Calu3 (cell line): ENCODE results near the gene ITPRIPL2. TPM values are rescaled to one million over a fixed set of nuclear protein-coding genes. Genes with fewer than 3 reads are reported as not detected.

ENCODE experiments used
- BruUV-seq: library from RNA; stranded (reverse); fragments of 400-500 nt; replicated peaks from 2 replicates; lab custom pipeline; 2021; lab: Mats Ljungman, UMichigan
- CTCF ChIA-PET: fragments of 300-600 bp; sonication (Branson Sonifier 250); formaldehyde crosslinking; loops from one replicate; lab custom pipeline; 2022; ENCODE audit warnings: antibody characterized with exemption; lab: Charles Lee
- DNase-seq: peaks from one replicate; pipeline ENCODE4 v3.0.0; 2022
- H3K27ac Mint-ChIP-seq: one replicate; pipeline ENCODE4 v1.8.0; 2022; ENCODE audit warnings: mixed read lengths; ENCODE audit not compliant: unreplicated experiment
- H3K27me3 Mint-ChIP-seq: one replicate; pipeline ENCODE4 v1.8.0; 2022; ENCODE audit warnings: mixed read lengths; ENCODE audit not compliant: unreplicated experiment
- H3K36me3 Mint-ChIP-seq: one replicate; pipeline ENCODE4 v1.8.0; 2022; ENCODE audit warnings: mild to moderate bottlenecking, moderate library complexity, mixed read lengths; ENCODE audit not compliant: insufficient read depth, unreplicated experiment
- H3K4me1 Mint-ChIP-seq: one replicate; pipeline ENCODE4 v1.8.0; 2022; ENCODE audit warnings: mild to moderate bottlenecking, low read depth, mixed read lengths; ENCODE audit not compliant: unreplicated experiment
- H3K4me3 Mint-ChIP-seq: one replicate; pipeline ENCODE4 v1.8.0; 2022; ENCODE audit warnings: mild to moderate bottlenecking, low read depth, moderate library complexity, mixed read lengths; ENCODE audit not compliant: unreplicated experiment
- H3K9me3 Mint-ChIP-seq: one replicate; pipeline ENCODE4 v1.8.0; 2022; ENCODE audit warnings: low read depth, mixed read lengths; ENCODE audit not compliant: unreplicated experiment
- intact Hi-C: fragments of 100-400 bp; cut with micrococcal nuclease; formaldehyde crosslinking; loops from one replicate; pipeline ENCODE4 v1.10.0; 2022; ENCODE audit not compliant: unreplicated experiment
- total RNA-seq: library from RNA; stranded (reverse); gene quantifications from 2 replicates; pipeline ENCODE4 v1.2.3, GENCODE V29; 2022
- TF ChIP-seq, protein P1 (sequence below): fragments of 200-600 bp; IDR thresholded peaks from one replicate; pipeline ENCODE4 v1.8.0; 2022; ENCODE audit warnings: antibody characterized with exemption; ENCODE audit not compliant: unreplicated experiment

The ITPRIPL2 gene
- total RNA-seq, 1 experiment from 2014 or later, result 73.1 TPM

DNA sequence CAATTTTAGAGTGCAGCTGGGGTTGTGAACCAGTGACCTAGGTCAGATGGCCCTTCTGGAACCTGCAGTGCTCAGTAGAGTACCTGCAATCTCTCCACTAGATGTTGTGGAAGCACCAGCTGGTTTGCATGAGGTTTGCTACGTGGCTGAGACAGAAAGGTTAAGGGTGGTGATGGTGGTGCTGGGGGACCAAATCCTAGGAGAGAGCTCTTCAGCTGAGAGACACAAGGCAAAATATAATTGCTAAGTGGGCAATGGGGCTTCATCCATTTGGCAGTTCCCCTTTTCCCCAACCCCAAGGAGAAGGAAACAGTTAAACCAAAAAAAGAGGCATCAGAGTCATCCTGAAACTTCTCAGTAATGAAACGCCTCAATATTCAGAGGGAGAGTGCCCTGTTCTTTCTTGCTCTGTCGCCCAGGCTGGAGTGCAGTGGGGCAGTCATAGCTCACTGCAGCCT lies 13.9 kb downstream of the ITPRIPL2 start:
- no peak overlapping the region for H3K4me3 Mint-ChIP-seq
- no peaks in the 10 kb centered on the region for H3K9me3 Mint-ChIP-seq
- peaks cover 29% of the 10 kb centered on the region for H3K4me1 Mint-ChIP-seq
- no peak overlapping the region for H3K27ac Mint-ChIP-seq
- intact Hi-C loops, result no loop called here
- TF ChIP-seq, protein P1, sequence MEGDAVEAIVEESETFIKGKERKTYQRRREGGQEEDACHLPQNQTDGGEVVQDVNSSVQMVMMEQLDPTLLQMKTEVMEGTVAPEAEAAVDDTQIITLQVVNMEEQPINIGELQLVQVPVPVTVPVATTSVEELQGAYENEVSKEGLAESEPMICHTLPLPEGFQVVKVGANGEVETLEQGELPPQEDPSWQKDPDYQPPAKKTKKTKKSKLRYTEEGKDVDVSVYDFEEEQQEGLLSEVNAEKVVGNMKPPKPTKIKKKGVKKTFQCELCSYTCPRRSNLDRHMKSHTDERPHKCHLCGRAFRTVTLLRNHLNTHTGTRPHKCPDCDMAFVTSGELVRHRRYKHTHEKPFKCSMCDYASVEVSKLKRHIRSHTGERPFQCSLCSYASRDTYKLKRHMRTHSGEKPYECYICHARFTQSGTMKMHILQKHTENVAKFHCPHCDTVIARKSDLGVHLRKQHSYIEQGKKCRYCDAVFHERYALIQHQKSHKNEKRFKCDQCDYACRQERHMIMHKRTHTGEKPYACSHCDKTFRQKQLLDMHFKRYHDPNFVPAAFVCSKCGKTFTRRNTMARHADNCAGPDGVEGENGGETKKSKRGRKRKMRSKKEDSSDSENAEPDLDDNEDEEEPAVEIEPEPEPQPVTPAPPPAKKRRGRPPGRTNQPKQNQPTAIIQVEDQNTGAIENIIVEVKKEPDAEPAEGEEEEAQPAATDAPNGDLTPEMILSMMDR, result no peak
- H3K27me3 Mint-ChIP-seq, result no peaks in the 10 kb centered on the region
- no peak for DNase-seq
- CTCF ChIA-PET, result no interaction called here
- BruUV-seq, result no TSS peak
- no peaks in the 10 kb centered on the region for H3K36me3 Mint-ChIP-seq

DNA sequence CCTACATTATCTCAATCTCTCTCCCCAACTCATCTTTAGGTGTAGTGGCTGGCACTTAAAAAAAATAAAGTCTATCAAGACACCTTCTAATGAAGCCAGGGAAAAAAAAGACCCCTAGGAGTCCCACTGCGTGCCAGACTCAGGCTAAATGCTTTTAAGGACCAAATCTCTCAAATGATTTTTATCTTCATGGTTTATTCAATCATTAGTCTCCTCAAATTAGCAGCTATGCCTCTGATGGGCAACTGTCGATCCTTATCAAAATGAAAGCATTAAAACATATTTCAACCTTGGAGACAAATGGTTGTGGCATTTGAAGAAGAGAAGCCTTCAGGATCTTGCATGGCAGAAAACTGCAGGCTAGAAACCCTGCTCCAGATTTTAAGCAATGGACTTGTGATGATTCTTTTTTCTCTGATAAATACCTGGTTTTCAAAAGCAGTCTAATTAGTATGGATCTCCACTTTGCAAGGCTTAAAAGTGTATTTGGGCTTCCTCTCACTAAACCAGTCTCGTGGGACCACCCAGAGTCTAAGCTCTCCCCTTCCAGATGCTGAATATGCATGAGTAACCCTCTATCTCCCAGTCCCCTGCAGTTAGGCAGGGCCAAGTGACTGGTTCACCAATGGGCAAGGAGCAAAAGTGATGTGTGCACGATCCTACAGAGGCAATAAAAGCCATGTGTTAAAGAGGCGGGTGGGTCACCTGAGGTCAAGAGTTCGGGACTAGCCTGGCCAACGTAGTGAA lies 14.9 kb downstream of the ITPRIPL2 start:
- H3K4me1 Mint-ChIP-seq, result peaks cover 29% of the 10 kb centered on the region
- no peak overlapping the region for H3K4me3 Mint-ChIP-seq
- H3K27me3 Mint-ChIP-seq, result no peaks in the 10 kb centered on the region

DNA sequence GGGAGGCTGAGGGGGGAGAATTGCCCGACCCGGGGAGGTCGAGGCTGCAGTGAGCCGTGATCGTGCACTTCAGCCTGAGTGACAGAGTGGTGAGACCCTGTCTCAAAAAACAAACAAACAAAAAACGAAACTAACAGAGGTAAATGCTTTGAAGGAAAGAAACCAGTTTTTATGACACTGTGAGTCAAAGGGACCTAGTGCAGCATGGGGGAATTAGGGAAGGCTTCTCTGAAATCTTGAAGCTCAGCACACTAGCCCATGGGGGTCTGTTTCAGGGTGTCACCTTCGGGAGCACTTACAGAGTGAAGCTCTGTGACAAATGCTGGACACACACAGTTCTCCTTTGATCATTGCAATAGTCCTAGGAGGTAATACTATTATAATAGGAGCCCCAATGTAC lies 16.6 kb downstream of the ITPRIPL2 start:
- H3K36me3 Mint-ChIP-seq, result no peaks in the 10 kb centered on the region
- H3K27ac Mint-ChIP-seq, result peak overlapping the region; percentile 15
- H3K4me1 Mint-ChIP-seq, result peaks cover 33% of the 10 kb centered on the region
- intact Hi-C loops, result no loop called here
- H3K4me3 Mint-ChIP-seq, result no peak overlapping the region
- DNase-seq, result no peak
- TF ChIP-seq, protein P1, result no peak
- CTCF ChIA-PET, result interaction anchor here (1.1 kb wide), 1 partner anchor 10 kb away, joined by 4 read pairs; no protein-coding TSS in a partner anchor
- BruUV-seq, result no TSS peak
- H3K27me3 Mint-ChIP-seq, result no peaks in the 10 kb centered on the region
- H3K9me3 Mint-ChIP-seq, result no peaks in the 10 kb centered on the region

More for the DNA sequence above, 14.9 kb downstream of the ITPRIPL2 start:
- BruUV-seq, result no TSS peak
- no peaks in the 10 kb centered on the region for H3K36me3 Mint-ChIP-seq
- no peak overlapping the region for H3K27ac Mint-ChIP-seq
- DNase-seq, result no peak
- CTCF ChIA-PET, result no interaction called here
- H3K9me3 Mint-ChIP-seq, result no peaks in the 10 kb centered on the region
- TF ChIP-seq, protein P1, result no peak
- intact Hi-C loops, result no loop called here

DNA sequence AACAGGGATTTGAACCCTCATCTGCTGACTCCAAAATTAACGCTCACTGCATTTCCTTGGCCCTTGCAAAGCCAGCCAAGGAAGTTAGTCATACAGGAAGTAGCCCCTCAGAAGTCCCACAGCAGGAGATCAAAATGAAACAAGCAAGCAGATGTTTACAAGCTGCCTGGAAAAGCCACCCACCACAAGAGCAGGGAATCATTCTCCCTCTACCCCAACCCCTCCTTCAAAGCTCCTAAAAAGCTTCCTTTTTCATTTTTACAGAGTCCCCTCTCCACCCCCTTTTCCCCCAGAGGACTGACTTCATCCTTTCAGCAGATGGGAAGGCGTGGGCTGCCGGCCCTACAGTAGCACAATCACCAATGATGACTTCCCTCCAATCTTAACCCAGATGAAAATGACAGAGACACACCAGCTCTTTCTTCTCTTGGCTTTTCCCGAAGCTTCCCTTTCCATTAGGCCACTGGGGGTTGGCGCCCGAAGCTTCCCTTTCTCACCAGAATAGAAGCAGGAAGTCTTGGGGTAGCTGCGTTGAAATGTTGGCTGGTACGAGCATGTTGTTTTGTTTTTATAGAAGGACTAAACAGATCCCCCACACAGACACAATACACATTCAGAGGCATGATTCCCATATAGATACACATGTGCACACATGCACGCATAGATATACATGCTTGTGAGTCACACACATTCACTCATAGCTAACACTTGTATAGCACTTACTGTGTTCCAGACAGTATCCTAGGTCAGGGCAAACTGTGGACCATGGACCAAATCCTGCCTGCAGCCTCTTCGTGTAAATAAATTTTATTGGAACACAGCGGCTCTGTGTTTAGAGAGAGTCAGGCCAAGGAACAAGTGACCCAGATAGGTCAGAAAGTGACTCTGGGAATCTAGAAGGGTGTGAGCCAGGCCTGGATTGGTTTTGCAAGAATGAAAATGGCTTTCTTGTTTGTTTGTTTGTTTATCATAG lies 17.4 kb downstream of the ITPRIPL2 start:
- no TSS peak for BruUV-seq
- no peak for DNase-seq
- CTCF ChIA-PET, result interaction anchor here (1.1 kb wide), 1 partner anchor 9 kb away, joined by 4 read pairs; no protein-coding TSS in a partner anchor
- TF ChIP-seq, protein P1, result no peak
- peaks cover 41% of the 10 kb centered on the region for H3K4me1 Mint-ChIP-seq
- H3K27me3 Mint-ChIP-seq, result no peaks in the 10 kb centered on the region
- H3K4me3 Mint-ChIP-seq, result no peak overlapping the region
- H3K27ac Mint-ChIP-seq, result peak overlapping the region; percentile 15
- H3K9me3 Mint-ChIP-seq, result no peaks in the 10 kb centered on the region
- intact Hi-C loops, result no loop called here
- H3K36me3 Mint-ChIP-seq, result no peaks in the 10 kb centered on the region
